Panc1 (cell line): ENCODE data around the gene KLHL9. TPM values are rescaled to one million over a fixed set of nuclear protein-coding genes. Genes with fewer than 3 reads are reported as not detected.
"Not testable (repeated sequence)": the region's sequence is repeated elsewhere in the genome, so short reads cannot be mapped to it uniquely, and the experiment has no call there.

ENCODE experiments used
- ATAC-seq: fragments of 200-7000 bp; cut with Tn5 transposase; 2 replicates; pipeline ENCODE4 v1.9.1; 2020; ENCODE audit warnings: mild to moderate bottlenecking, moderate library complexity
- BruUV-seq: library from RNA; stranded (reverse); fragments of 400-500 nt; replicated peaks from 2 replicates; lab custom pipeline; 2021; lab: Mats Ljungman, UMichigan
- CTCF ChIA-PET: fragments of 300-600 bp; sonication (Branson Sonifier 250); formaldehyde crosslinking; loops from one replicate; lab custom pipeline; 2022; ENCODE audit warnings: antibody characterized with exemption; lab: Charles Lee
- POLR2A ChIA-PET: fragments of 300-600 bp; sonication (Branson Sonifier 250); formaldehyde crosslinking; loops from one replicate; lab custom pipeline; 2022; ENCODE audit warnings: antibody characterized with exemption; lab: Charles Lee
- DNase-seq: peaks from one replicate; pipeline ENCODE4 v3.0.0-alpha.2; 2010; ENCODE audit warnings: low read depth, low spot score
- H3K27ac ChIP-seq: 2 replicates; pipeline ENCODE4 v1.5.1; 2011; ENCODE audit warnings: mild to moderate bottlenecking, low read length, inconsistent platforms
- H3K27me3 ChIP-seq: fragments of 200-500 bp; sonication (Bioruptor generic); 2 replicates; pipeline ENCODE4 v1.6.0; 2014; ENCODE audit warnings: low read length, inconsistent platforms; ENCODE audit not compliant: control insufficient read depth, insufficient read depth
- H3K36me3 ChIP-seq: fragments of 200-500 bp; sonication (Bioruptor generic); 2 replicates; pipeline ENCODE4 v1.5.1; 2014; ENCODE audit warnings: inconsistent platforms, mild to moderate bottlenecking, low read length, moderate library complexity; ENCODE audit not compliant: control insufficient read depth, insufficient read depth
- H3K4me1 ChIP-seq: 2 replicates; pipeline ENCODE4 v1.5.1; 2011; ENCODE audit warnings: inconsistent platforms, mild to moderate bottlenecking, low read length, moderate library complexity; ENCODE audit not compliant: control insufficient read depth, insufficient read depth
- H3K4me3 ChIP-seq, 2 experiments: 2 replicates each; pipeline ENCODE4 v1.5.1; 2011 to 2012; ENCODE audit warnings: low read depth in 2 of 2, low read length in 2 of 2, mild to moderate bottlenecking in 2 of 2, inconsistent platforms in 1 of 2, moderate library complexity in 1 of 2
- H3K9me3 ChIP-seq: fragments of 200-500 bp; sonication (Bioruptor generic); 2 replicates; pipeline ENCODE4 v1.5.1; 2014; ENCODE audit warnings: low read depth, mild to moderate bottlenecking, inconsistent platforms, low read length, moderate library complexity; ENCODE audit not compliant: control insufficient read depth, insufficient read depth
- POLR2AphosphoS5 ChIP-seq: IDR thresholded peaks from 2 replicates; pipeline ENCODE4 v1.6.1; 2012; ENCODE audit warnings: mild to moderate bottlenecking, low read depth, low read length, moderate library complexity
- SIN3A ChIP-seq: IDR thresholded peaks from 2 replicates; pipeline ENCODE4 v1.6.1; 2012; ENCODE audit warnings: low read depth, mild to moderate bottlenecking, low read length, moderate library complexity, borderline replicate concordance; ENCODE audit not compliant: insufficient read depth
- TCF7L2 ChIP-seq: IDR thresholded peaks from 2 replicates; pipeline ENCODE4 v1.6.1; 2011; ENCODE audit warnings: mild to moderate bottlenecking, low read depth, low read length, inconsistent platforms
- in situ Hi-C: cut with HindIII; loops from 2 replicates; pipeline ENCODE4 v1.10.0; 2016; ENCODE audit warnings: low sequenced_read_pairs, low pct_unique_long_range_greater_than_20kb
- intact Hi-C: fragments of 100-400 bp; cut with micrococcal nuclease; formaldehyde crosslinking; loops from one replicate; pipeline ENCODE4 v1.10.0; 2022; ENCODE audit not compliant: unreplicated experiment
- total RNA-seq: library from RNA; stranded (reverse); gene quantifications from one replicate; pipeline ENCODE4 v1.2.1, GENCODE V29; 2021; ENCODE audit not compliant: unreplicated experiment
- TF ChIP-seq, protein P1 (sequence below), 2 experiments: IDR thresholded peaks; 2 replicates each; pipeline ENCODE4 v1.6.1; 2011 to 2012; ENCODE audit warnings: low read depth in 2 of 2, control low read depth in 1 of 2, low read length in 1 of 2, mild to moderate bottlenecking in 1 of 2, moderate library complexity in 1 of 2; ENCODE audit not compliant: insufficient read depth in 1 of 2
- TF ChIP-seq, protein P2 (sequence below): fragments of 450-650 bp; IDR thresholded peaks from 2 replicates; pipeline ENCODE4 v1.5.1; 2017; ENCODE audit warnings: mild to moderate bottlenecking

Gene KLHL9
- total RNA-seq, 1 experiment from 2014 or later = 7.4 TPM

DNA sequence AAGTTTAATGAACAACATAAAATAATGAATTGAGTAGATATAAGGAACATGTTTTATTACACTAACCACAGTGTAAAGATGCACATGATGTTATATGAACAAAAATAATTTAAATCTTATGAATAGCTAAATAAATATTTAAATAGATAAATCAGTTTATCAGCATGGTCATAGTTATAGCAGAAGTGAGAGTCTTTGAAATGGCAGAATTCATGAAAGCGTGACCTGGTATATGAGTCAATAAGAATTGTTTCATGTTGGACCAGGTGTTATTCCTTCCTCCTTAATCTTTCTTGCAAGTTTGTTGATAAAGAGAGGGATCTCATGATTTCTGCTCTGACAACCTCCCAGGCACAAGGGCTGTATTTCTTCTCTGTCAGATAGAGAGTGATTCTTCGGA is 32.0 kb upstream of the KLHL9 start:
- ATAC-seq, intact Hi-C loops, H3K27me3 ChIP-seq, H3K4me1 ChIP-seq, BruUV-seq, H3K4me3 ChIP-seq, H3K9me3 ChIP-seq, in situ Hi-C loops, H3K27ac ChIP-seq, POLR2A ChIA-PET, CTCF ChIA-PET, DNase-seq, H3K36me3 ChIP-seq: not testable (repeated sequence)

DNA sequence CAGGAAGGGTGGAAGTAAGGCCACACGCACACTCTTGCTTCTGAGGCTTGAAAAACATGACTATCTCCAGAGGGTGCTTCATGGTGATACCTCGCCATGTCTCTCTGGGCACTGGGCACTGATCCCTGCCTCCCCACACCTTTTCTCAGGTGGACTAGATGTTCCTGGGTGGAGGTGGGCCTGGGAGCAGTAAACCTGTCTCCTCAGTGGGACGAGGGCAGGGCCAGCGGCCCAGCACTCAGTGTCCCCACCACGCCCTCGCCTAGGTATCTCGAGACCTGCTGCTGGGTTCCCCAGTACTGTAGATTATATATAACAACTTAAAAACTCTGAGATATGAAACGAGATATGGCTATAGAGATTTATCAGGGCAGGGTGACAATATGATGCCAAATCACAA is 27.1 kb upstream of the KLHL9 start:
- no peak overlapping the region for H3K27ac ChIP-seq
- no peaks in the 10 kb centered on the region for H3K4me1 ChIP-seq
- no peaks in the 10 kb centered on the region for H3K36me3 ChIP-seq
- ChIA-PET POLR2A (no interaction called here), CTCF (no interaction called here)
- DNase-seq (no peak), ATAC-seq (no peak)
- no peak overlapping the region for H3K4me3 ChIP-seq
- BruUV-seq = no TSS peak
- intact Hi-C loops (no loop called here), in situ Hi-C loops (no loop called here)
- H3K27me3 ChIP-seq = no peaks in the 10 kb centered on the region
- no peak for TF ChIP-seq POLR2AphosphoS5
- TF ChIP-seq, protein P1, sequence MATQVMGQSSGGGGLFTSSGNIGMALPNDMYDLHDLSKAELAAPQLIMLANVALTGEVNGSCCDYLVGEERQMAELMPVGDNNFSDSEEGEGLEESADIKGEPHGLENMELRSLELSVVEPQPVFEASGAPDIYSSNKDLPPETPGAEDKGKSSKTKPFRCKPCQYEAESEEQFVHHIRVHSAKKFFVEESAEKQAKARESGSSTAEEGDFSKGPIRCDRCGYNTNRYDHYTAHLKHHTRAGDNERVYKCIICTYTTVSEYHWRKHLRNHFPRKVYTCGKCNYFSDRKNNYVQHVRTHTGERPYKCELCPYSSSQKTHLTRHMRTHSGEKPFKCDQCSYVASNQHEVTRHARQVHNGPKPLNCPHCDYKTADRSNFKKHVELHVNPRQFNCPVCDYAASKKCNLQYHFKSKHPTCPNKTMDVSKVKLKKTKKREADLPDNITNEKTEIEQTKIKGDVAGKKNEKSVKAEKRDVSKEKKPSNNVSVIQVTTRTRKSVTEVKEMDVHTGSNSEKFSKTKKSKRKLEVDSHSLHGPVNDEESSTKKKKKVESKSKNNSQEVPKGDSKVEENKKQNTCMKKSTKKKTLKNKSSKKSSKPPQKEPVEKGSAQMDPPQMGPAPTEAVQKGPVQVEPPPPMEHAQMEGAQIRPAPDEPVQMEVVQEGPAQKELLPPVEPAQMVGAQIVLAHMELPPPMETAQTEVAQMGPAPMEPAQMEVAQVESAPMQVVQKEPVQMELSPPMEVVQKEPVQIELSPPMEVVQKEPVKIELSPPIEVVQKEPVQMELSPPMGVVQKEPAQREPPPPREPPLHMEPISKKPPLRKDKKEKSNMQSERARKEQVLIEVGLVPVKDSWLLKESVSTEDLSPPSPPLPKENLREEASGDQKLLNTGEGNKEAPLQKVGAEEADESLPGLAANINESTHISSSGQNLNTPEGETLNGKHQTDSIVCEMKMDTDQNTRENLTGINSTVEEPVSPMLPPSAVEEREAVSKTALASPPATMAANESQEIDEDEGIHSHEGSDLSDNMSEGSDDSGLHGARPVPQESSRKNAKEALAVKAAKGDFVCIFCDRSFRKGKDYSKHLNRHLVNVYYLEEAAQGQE (IDR thresholded peaks at IDR 0.05; ENCODE audit: insufficient read depth in 1 of 2, low read depth in 2 of 2, low read length in 1 of 2) = no peak
- no peak for TF ChIP-seq TCF7L2
- TF ChIP-seq, protein P2, sequence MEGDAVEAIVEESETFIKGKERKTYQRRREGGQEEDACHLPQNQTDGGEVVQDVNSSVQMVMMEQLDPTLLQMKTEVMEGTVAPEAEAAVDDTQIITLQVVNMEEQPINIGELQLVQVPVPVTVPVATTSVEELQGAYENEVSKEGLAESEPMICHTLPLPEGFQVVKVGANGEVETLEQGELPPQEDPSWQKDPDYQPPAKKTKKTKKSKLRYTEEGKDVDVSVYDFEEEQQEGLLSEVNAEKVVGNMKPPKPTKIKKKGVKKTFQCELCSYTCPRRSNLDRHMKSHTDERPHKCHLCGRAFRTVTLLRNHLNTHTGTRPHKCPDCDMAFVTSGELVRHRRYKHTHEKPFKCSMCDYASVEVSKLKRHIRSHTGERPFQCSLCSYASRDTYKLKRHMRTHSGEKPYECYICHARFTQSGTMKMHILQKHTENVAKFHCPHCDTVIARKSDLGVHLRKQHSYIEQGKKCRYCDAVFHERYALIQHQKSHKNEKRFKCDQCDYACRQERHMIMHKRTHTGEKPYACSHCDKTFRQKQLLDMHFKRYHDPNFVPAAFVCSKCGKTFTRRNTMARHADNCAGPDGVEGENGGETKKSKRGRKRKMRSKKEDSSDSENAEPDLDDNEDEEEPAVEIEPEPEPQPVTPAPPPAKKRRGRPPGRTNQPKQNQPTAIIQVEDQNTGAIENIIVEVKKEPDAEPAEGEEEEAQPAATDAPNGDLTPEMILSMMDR = no peak
- TF ChIP-seq SIN3A = no peak
- H3K9me3 ChIP-seq = no peaks in the 10 kb centered on the region

DNA sequence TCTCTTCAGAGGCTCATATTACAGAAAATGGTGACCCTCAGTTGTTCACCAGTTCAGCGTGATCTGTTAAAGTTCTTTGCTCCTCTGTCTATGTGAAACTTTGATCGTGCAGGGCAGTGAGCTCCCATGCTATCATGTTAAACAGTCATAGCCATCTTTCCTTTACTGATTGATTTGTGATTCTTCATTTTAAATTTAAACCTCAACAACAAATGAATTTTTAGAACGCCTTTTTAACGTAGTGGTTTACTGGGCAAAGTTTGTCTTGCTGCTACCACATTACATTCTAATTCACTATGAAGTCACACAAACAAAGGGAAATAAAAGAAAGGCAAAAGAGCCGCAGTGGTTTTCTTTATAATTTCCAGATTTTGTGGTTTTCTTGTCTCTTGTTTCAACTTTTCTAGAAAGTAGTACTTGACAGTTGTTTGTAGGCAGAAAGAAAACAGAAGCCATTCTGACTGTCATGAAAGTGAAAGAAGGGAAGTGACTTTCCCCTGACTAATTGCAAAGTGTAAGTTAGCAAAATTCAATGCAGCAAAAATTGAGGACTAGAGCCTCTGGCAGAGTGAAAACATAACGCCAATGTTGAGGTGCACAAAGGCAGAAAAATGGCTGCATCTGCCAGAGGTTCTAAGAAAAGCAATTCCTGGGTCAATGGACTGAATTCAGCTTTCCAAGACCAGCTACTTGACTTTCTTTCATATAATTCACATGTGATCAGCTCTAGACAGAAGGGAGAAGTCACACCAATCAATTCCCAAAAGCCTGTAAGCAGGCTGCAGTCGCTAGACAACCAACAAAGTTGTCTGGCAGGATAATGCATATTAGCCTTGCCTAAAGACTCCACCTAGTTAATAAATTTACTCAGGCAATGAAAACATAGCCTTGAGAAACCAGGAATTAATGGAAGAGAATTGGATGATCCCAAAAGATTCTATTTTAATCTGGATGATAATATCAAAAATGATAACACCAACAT is 22.6 kb upstream of the KLHL9 start:
- TF ChIP-seq, protein P2 = no peak
- no peak for TF ChIP-seq POLR2AphosphoS5
- TF ChIP-seq SIN3A = no peak
- TF ChIP-seq, protein P1 (IDR thresholded peaks at IDR 0.05; ENCODE audit: insufficient read depth in 1 of 2, low read depth in 2 of 2, low read length in 1 of 2) = no peak
- no peak for TF ChIP-seq TCF7L2
- Histone ChIP-seq H3K4me1 (no peaks in the 10 kb centered on the region), H3K4me3 (no peak overlapping the region), H3K36me3 (no peaks in the 10 kb centered on the region), H3K27ac (no peak overlapping the region), H3K27me3 (no peaks in the 10 kb centered on the region), H3K9me3 (no peaks in the 10 kb centered on the region)
- no TSS peak for BruUV-seq
- in situ Hi-C loops (no loop called here), intact Hi-C loops (no loop called here)
- POLR2A ChIA-PET = no interaction called here
- DNase-seq (no peak), ATAC-seq (no peak)
- CTCF ChIA-PET = no interaction called here
